Forelimb muscle (tissue), 1 donor: ENCODE results near the gene GJC1. TPM values are rescaled to one million over a fixed set of nuclear protein-coding genes. Genes with fewer than 3 reads are reported as not detected.

ENCODE experiments used
- DNase-seq: peaks from one replicate; pipeline ENCODE4 v3.0.0-alpha.2; 2013; ENCODE audit warnings: low read depth
- polyA plus RNA-seq: library from polyadenylated mRNA; unstranded; fragments of 120-200 nt; gene quantifications from one replicate; pipeline ENCODE4 v1.2.1, GENCODE V29; 2013; ENCODE audit not compliant: insufficient read length

GJC1 gene
- polyA plus RNA-seq, 1 donor = 19.8 TPM

GRCh38 chr17:44777394-44778348, 52.4 kb downstream of the GJC1 start:
- no peak for DNase-seq

GRCh38 chr17:44776628-44777393, 53.3 kb downstream of the GJC1 start:
- DNase-seq = no peak

- DNase-seq = peak; percentile 77
Observed at GRCh38 chr17:44775838-44776621, 54.1 kb downstream of the GJC1 start.

- DNase-seq = no peak
Observed at GRCh38 chr17:44775136-44775837, 54.8 kb downstream of the GJC1 start.

- no peak for DNase-seq
Observed at GRCh38 chr17:44774271-44775135, 55.6 kb downstream of the GJC1 start.

GRCh38 chr17:44773140-44773539, 56.9 kb downstream of the GJC1 start:
- no peak for DNase-seq

- no peak for DNase-seq
Observed at GRCh38 chr17:44772308-44773045, 57.6 kb downstream of the GJC1 start.

- no peak for DNase-seq
Observed at GRCh38 chr17:44770166-44770925, 59.7 kb downstream of the GJC1 start.

GRCh38 chr17:44769647-44770084, 60.4 kb downstream of the GJC1 start:
- no peak for DNase-seq

- DNase-seq = no peak
Observed at GRCh38 chr17:44769230-44769629, 60.9 kb downstream of the GJC1 start.

- DNase-seq = no peak
Observed at GRCh38 chr17:44768505-44769142, 61.5 kb downstream of the GJC1 start.

GRCh38 chr17:44767493-44767892, 62.6 kb downstream of the GJC1 start:
- DNase-seq = no peak

- no peak for DNase-seq
Observed at GRCh38 chr17:44766409-44767038, 63.6 kb downstream of the GJC1 start.

- no peak for DNase-seq
Observed at GRCh38 chr17:44765965-44766364, 64.1 kb downstream of the GJC1 start.

- DNase-seq = no peak
Observed at GRCh38 chr17:44763170-44763569, 66.9 kb downstream of the GJC1 start.

- no peak for DNase-seq
Observed at GRCh38 chr17:44761932-44762810, 67.9 kb downstream of the GJC1 start.
